Spleen (tissue), 11 donors: ENCODE results near the gene UBE2G1. TPM values are rescaled to one million over a fixed set of nuclear protein-coding genes. Genes with fewer than 3 reads are reported as not detected.
A peak's percentile ranks its signal among the peaks of the same experiment; 100 is the strongest.

ENCODE experiments used
- DNase-seq: peaks from one replicate; pipeline ENCODE4 v3.0.0-alpha.2; 2020
- H3K27ac ChIP-seq, 8 donors: fragments of 200-600 bp; sonication (generic) in 7 of 8; 1 replicate in 4 of 8; 2 replicates in 4 of 8; pipeline versions ENCODE4 v1.5.0 to v1.8.0; 2016 to 2021; ENCODE audit warnings: inconsistent platforms in 4 of 8, mild to moderate bottlenecking in 4 of 8, moderate library complexity in 1 of 8
- H3K27me3 ChIP-seq, 7 donors: fragments of 200-600 bp; sonication (generic) in 6 of 7; replicated peaks in 1 of 7; 1 replicate in 4 of 7; 2 replicates in 3 of 7; pipeline versions ENCODE4 v1.5.0 to v1.8.0; 2016 to 2021; ENCODE audit warnings: inconsistent platforms in 3 of 7, mild to moderate bottlenecking in 1 of 7
- H3K36me3 ChIP-seq, 6 donors: fragments of 200-600 bp; sonication (generic) in 5 of 6; 1 replicate in 4 of 6; 2 replicates in 2 of 6; pipeline versions ENCODE4 v1.5.0 to v1.8.0; 2016 to 2021; ENCODE audit warnings: inconsistent platforms in 2 of 6
- H3K4me1 ChIP-seq, 6 donors: fragments of 200-600 bp; sonication (generic) in 5 of 6; 1 replicate in 3 of 6; 2 replicates in 3 of 6; pipeline versions ENCODE4 v1.5.0 to v1.8.0; 2016 to 2021; ENCODE audit warnings: inconsistent platforms in 3 of 6
- H3K4me3 ChIP-seq, 8 donors: fragments of 200-600 bp; sonication (generic) in 7 of 8; 1 replicate in 4 of 8; 2 replicates in 4 of 8; pipeline versions ENCODE4 v1.5.0 to v1.8.0; 2016 to 2021; ENCODE audit warnings: inconsistent platforms in 4 of 8, mild to moderate bottlenecking in 4 of 8, moderate library complexity in 2 of 8
- H3K9me3 ChIP-seq, 8 donors: fragments of 200-600 bp; sonication (generic) in 7 of 8; 1 replicate in 4 of 8; 2 replicates in 4 of 8; pipeline versions ENCODE4 v1.5.0 to v1.8.0; 2016 to 2021; ENCODE audit warnings: inconsistent platforms in 4 of 8
- POLR2A ChIP-seq, 3 donors: fragments of 450-650 bp; IDR thresholded peaks; one replicate each; pipeline ENCODE4 v1.5.1; 2017; ENCODE audit warnings: antibody characterized with exemption in 3 of 3, mild to moderate bottlenecking in 1 of 3
- POLR2AphosphoS5 ChIP-seq, 3 donors: sonication (generic); formaldehyde crosslinking; IDR thresholded peaks; one replicate each; pipeline ENCODE4 v1.5.1; 2017; ENCODE audit warnings: antibody characterized with exemption in 3 of 3
- WGBS, 5 donors: extraction: QIAGEN DNeasy Blood & Tissue Kit in 3 of 5; methylation state at CpG; one replicate each; pipeline versions ENCODE4 v1.1.5 to v1.1.7; 2013 to 2018; 5-methylcytosine and 5-hydroxymethylcytosine counted together
- intact Hi-C: fragments of 100-400 bp; cut with DNase I; formaldehyde crosslinking; loops from one replicate; pipeline ENCODE4 v1.15.0; 2023; ENCODE audit warnings: low total_unique reads
- polyA plus RNA-seq, 3 donors: library from polyadenylated mRNA; stranded (reverse); fragments of 200-250 nt; gene quantifications; one replicate each; pipeline ENCODE4 v1.2.1, GENCODE V29; 2013
- total RNA-seq, 7 donors: library from RNA; depleted of rRNA in 3 of 7; stranded (reverse); fragments of >200 nt in 3 of 7; fragmentation: NEBNext Ultra II Directional in 4 of 7; extraction: Animal tissue kit (Norgen Biotek cat#: 25700) in 4 of 7; gene quantifications; one replicate each; pipeline versions ENCODE4 v1.1.0 to v1.2.1, GENCODE V29; 2016 to 2021
- TF ChIP-seq, protein P1 (sequence below), 11 experiments: fragments of 200-600 bp in 7 of 11; fragments of 450-650 bp in 4 of 11; sonication (generic) in 4 of 11; IDR thresholded peaks in 8 of 11; conservative IDR thresholded peaks in 3 of 11; 1 replicate in 7 of 11; 2 replicates in 4 of 11; pipeline versions ENCODE4 v1.4.0 to v1.8.0; 2016 to 2021; ENCODE audit warnings: antibody characterized with exemption in 11 of 11, inconsistent platforms in 4 of 11, mild to moderate bottlenecking in 1 of 11
- donor health status: healthy with polysubstance abuse.
- donor health status: DM: no; HTN: no; CAD: no; lungs with moderate emphysema.
- donor health status: DM: no; HTN: no; CAD: no.
- donor health status: Bipolar disorder and iron deficiency.
- donor health status: healthy.
- donor health status: DM: no; HTN: no; CAD: no.
- donor health status: DM: yes; HTN: yes; CAD: no.

The UBE2G1 gene
- total and polyA plus RNA-seq, 10 donors: 10.7 to 59.7 (median 54.1) TPM

DNA sequence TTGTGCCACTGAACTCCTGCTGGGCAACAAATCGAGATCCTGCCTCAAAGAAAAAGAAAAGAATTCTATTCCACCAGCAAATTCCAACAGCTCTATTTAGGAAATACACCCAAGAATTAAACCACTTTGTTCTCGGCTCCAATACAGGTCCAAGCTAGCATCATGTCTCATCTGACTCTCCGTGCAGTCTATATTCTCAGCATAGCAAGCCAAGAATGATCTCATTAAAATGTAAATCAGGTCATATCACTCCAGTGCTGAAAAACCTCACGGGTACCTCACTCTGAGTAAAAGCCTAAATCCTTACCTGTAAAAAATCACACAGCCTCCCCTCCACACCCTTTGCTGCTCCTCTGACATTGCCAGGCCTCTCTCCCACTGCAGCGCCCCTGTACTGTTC, 23.9 kb downstream of the UBE2G1 start:
- TF ChIP-seq POLR2AphosphoS5 (IDR thresholded peaks at IDR 0.05) (no peak), POLR2A (IDR thresholded peaks at IDR 0.05) (no peak)
- TF ChIP-seq, protein P1, sequence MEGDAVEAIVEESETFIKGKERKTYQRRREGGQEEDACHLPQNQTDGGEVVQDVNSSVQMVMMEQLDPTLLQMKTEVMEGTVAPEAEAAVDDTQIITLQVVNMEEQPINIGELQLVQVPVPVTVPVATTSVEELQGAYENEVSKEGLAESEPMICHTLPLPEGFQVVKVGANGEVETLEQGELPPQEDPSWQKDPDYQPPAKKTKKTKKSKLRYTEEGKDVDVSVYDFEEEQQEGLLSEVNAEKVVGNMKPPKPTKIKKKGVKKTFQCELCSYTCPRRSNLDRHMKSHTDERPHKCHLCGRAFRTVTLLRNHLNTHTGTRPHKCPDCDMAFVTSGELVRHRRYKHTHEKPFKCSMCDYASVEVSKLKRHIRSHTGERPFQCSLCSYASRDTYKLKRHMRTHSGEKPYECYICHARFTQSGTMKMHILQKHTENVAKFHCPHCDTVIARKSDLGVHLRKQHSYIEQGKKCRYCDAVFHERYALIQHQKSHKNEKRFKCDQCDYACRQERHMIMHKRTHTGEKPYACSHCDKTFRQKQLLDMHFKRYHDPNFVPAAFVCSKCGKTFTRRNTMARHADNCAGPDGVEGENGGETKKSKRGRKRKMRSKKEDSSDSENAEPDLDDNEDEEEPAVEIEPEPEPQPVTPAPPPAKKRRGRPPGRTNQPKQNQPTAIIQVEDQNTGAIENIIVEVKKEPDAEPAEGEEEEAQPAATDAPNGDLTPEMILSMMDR (IDR thresholded peaks at IDR 0.05 in 8 of 11, conservative IDR thresholded peaks at IDR 0.05 in 3 of 11): no peak

DNA sequence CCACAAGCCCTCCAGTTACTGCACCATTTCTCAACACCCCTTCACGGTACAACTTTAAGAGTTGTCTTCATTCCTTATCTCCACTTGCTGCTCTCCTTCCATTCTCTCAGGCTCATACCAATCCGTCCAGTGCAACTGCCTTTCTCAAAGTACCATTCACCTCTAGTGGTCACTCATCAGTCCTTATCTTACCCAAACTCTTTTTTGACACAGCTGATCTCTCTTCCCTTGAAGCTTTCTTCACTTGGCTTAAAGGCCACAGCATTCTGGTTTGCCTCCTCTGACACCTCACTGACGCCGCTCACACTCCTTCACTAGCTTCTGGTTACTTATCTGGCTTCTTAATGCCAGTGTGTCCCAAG, 24.9 kb downstream of the UBE2G1 start:
- no peak for TF ChIP-seq POLR2AphosphoS5 (IDR thresholded peaks at IDR 0.05)
- TF ChIP-seq, protein P1 (IDR thresholded peaks at IDR 0.05 in 8 of 11, conservative IDR thresholded peaks at IDR 0.05 in 3 of 11): no peak
- TF ChIP-seq POLR2A (IDR thresholded peaks at IDR 0.05): no peak
- H3K27me3 ChIP-seq: no peaks in the 10 kb centered on the region
- intact Hi-C loops: no loop called here
- H3K27ac ChIP-seq: no peak overlapping the region
- H3K36me3 ChIP-seq: peaks cover 0 to 5% (median 0%) of the 10 kb centered on the region in 6 donors
- H3K4me3 ChIP-seq: no peak overlapping the region
- peaks cover 8 to 98% (median 54%) of the 10 kb centered on the region in 6 donors for H3K4me1 ChIP-seq
- DNase-seq: no peak
- 85 to 93% (median 88%) methylated on average over 4 of the region's 4 CpGs for WGBS, 5 donors
- no peaks in the 10 kb centered on the region for H3K9me3 ChIP-seq

More for the DNA sequence above, 23.9 kb downstream of the UBE2G1 start:
- 82 to 95% (median 92%) methylated on average over 5 of the region's 5 CpGs for WGBS, 5 donors
- Histone ChIP-seq H3K27me3 (no peaks in the 10 kb centered on the region), H3K36me3 (peaks cover 0 to 5% (median 0%) of the 10 kb centered on the region in 6 donors), H3K4me3 (no peak overlapping the region), H3K27ac (no peak overlapping the region), H3K9me3 (no peaks in the 10 kb centered on the region), H3K4me1 (peaks cover 8 to 98% (median 52%) of the 10 kb centered on the region in 6 donors)
- no peak for DNase-seq
- intact Hi-C loops: no loop called here

DNA sequence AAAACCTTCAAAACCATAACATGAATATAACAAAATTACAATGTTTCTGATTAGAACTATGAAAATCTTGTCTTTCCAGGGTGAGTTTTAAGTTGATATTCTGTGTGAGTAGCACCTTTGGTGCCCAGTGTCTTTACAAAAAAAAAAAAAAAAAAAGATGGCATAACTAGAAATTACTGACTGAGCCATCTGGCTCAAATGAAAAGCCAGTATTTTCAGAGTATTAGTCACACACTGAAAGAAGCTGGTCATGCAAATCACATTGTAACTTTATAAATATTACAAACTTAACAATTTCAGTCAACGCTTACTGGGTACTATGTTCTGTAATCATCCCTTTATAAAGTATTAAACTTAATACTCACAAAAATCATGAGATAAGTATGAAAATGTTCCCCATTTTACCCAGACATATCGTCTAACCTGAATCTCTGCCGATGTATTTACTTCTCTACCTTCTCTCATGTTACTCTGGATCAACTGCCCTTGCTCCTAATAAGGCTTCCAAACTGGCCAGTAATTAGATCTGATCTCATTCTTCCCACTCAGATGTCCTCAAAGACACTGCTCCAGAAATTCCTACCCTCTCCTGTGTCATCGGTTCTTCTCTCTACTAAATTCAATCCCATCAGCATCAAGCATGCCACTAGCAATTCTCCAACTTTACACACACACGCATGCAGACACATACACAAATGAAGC, 25.4 kb downstream of the UBE2G1 start:
- no peak for DNase-seq
- Histone ChIP-seq H3K27ac (no peak overlapping the region), H3K4me1 (peaks cover 7 to 97% (median 53%) of the 10 kb centered on the region in 6 donors), H3K36me3 (peaks cover 0 to 5% (median 0%) of the 10 kb centered on the region in 6 donors), H3K4me3 (no peak overlapping the region), H3K9me3 (no peaks in the 10 kb centered on the region), H3K27me3 (no peaks in the 10 kb centered on the region)
- WGBS, 5 donors: 70 to 88% (median 79%) methylated on average over 5 of the region's 5 CpGs
- TF ChIP-seq POLR2AphosphoS5 (IDR thresholded peaks at IDR 0.05) (no peak), POLR2A (IDR thresholded peaks at IDR 0.05) (no peak)
- TF ChIP-seq, protein P1 (IDR thresholded peaks at IDR 0.05 in 8 of 11, conservative IDR thresholded peaks at IDR 0.05 in 3 of 11): no peak
- intact Hi-C loops: no loop called here

DNA sequence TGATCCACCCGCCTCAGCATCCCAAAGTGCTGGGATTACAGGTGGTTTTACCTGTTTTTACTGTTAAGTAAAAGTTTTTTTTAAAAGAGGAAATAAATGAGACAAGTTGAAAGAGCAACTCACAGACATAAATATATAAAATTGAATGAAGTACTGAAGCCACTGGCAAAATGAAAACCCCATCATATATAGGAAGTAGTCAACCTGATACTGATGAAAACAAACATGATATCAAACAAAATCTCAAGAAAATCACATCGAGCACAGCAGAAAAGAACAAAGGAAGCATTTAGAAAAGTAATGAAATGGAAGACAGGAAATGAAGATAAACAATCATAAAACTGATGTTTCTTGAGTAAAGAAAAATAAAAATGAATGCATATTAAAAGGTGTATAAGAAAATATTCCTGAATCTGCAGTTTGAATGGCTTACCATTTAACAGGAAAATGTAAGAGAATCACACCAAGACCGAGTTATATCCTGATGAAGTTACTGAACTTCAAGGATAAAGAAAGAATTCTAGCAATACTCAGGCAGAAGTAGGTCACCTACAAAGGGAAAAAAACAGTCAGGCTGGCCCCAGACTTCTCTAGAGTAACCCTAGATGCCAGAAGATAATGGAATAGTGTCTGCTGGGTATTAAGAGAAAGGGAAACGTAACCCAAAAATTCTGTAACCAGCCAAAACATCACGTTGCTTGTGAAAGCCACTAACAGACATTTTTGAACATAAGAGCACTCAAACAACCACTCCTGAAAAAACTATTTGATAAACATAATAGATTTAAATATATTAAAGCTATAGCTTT, 31.5 kb downstream of the UBE2G1 start:
- Histone ChIP-seq H3K4me3 (no peak overlapping the region), H3K36me3 (no peaks in the 10 kb centered on the region), H3K27me3 (no peaks in the 10 kb centered on the region), H3K4me1 (peaks cover 0 to 93% (median 58%) of the 10 kb centered on the region in 6 donors), H3K9me3 (no peaks in the 10 kb centered on the region), H3K27ac (peak overlapping the region in 1 of 8 donors; percentile 1)
- 51 to 65% (median 61%) methylated on average over 5 of the region's 5 CpGs for WGBS, 5 donors
- intact Hi-C loops: no loop called here
- TF ChIP-seq POLR2AphosphoS5 (IDR thresholded peaks at IDR 0.05) (no peak), POLR2A (IDR thresholded peaks at IDR 0.05) (no peak)
- TF ChIP-seq, protein P1 (IDR thresholded peaks at IDR 0.05 in 8 of 11, conservative IDR thresholded peaks at IDR 0.05 in 3 of 11): no peak
- no peak for DNase-seq
